GM12891 (cell line): ENCODE results near the gene DEFB119.
"Not testable (repeated sequence)": the region's sequence is repeated elsewhere in the genome, so short reads cannot be mapped to it uniquely, and the experiment has no call there.

Experiments
- DNase-seq: peaks from one replicate; pipeline ENCODE4 v3.0.0; 2011; ENCODE audit warnings: low spot score; ENCODE audit not compliant: insufficient read length
- FAIRE-seq: peaks from 2 replicates; lab custom pipeline; 2011; peaks lifted over from hg19 to GRCh38; lab: Jason Lieb, UNC
- PAX5 ChIP-seq: IDR thresholded peaks from 2 replicates; pipeline ENCODE4 v1.6.1; 2011; ENCODE audit warnings: low read length, moderate library complexity, mild to moderate bottlenecking; ENCODE audit not compliant: insufficient read depth, severe bottlenecking
- POLR2A ChIP-seq: IDR thresholded peaks from 2 replicates; pipeline ENCODE4 v1.6.1; 2011; ENCODE audit warnings: low read depth, low read length, control low read depth
- POLR2AphosphoS5 ChIP-seq: IDR thresholded peaks from 2 replicates; pipeline ENCODE4 v1.6.1; 2011; ENCODE audit warnings: low read depth, low read length, control low read depth
- POU2F2 ChIP-seq: IDR thresholded peaks from 2 replicates; pipeline ENCODE4 v1.6.1; 2011; ENCODE audit warnings: low read depth, mild to moderate bottlenecking, control low read depth, low read length, moderate library complexity
- SPI1 ChIP-seq: IDR thresholded peaks from 2 replicates; pipeline ENCODE4 v1.6.1; 2011; ENCODE audit warnings: low read depth, low read length, control low read depth
- TAF1 ChIP-seq: IDR thresholded peaks from 2 replicates; pipeline ENCODE4 v1.6.1; 2011; ENCODE audit warnings: low read depth, low read length, control low read depth

DEFB119 gene

GRCh38 chr20:31394900-31395299, 4.5 kb upstream of the DEFB119 start:
- no peak for FAIRE-seq
- TF ChIP-seq PAX5 (no peak), SPI1 (no peak), POU2F2 (no peak), POLR2A (no peak), TAF1 (no peak), POLR2AphosphoS5 (no peak)
- no peak for DNase-seq

- TF ChIP-seq POLR2A (no peak), SPI1 (no peak), PAX5 (no peak), POU2F2 (no peak), TAF1 (no peak), POLR2AphosphoS5 (no peak)
- DNase-seq: no peak
- FAIRE-seq: no peak
These were observed 2.4 kb upstream of the DEFB119 start for GRCh38 chr20:31392836-31393235.

GRCh38 chr20:31374346-31374745, 16.0 kb downstream of the DEFB119 start:
- no peak for FAIRE-seq
- DNase-seq: no peak
- TF ChIP-seq POU2F2: no peak
- TF ChIP-seq POLR2A: no peak
- no peak for TF ChIP-seq PAX5
- no peak for TF ChIP-seq POLR2AphosphoS5
- no peak for TF ChIP-seq TAF1
- no peak for TF ChIP-seq SPI1

GRCh38 chr20:31368301-31368700, 22.1 kb downstream of the DEFB119 start, which contains the start of gene DEFB118:
Gene DEFB118, plus strand, starts transcription at chr20:31368601. Its CDS starts 50 bp downstream, at chr20:31368651.
- TF ChIP-seq PAX5 (no peak), POU2F2 (no peak), TAF1 (no peak), POLR2A (no peak), POLR2AphosphoS5 (no peak), SPI1 (no peak)
- FAIRE-seq (no peak), DNase-seq (no peak)

GRCh38 chr20:31364272-31364671, 26.1 kb downstream of the DEFB119 start:
- not testable (repeated sequence) for DNase-seq, FAIRE-seq

- DNase-seq (no peak), FAIRE-seq (no peak)
- TF ChIP-seq POU2F2 (no peak), PAX5 (no peak), TAF1 (no peak), POLR2AphosphoS5 (no peak), POLR2A (no peak), SPI1 (no peak)
These were observed 27.1 kb downstream of the DEFB119 start for GRCh38 chr20:31363295-31363694.

GRCh38 chr20:31355981-31356380, 34.4 kb downstream of the DEFB119 start:
- FAIRE-seq (no peak), DNase-seq (no peak)
- TF ChIP-seq POLR2A (no peak), SPI1 (no peak)

GRCh38 chr20:31341470-31341869, 48.9 kb downstream of the DEFB119 start:
- no peak for DNase-seq
- FAIRE-seq: no peak
- TF ChIP-seq POLR2AphosphoS5 (no peak), POLR2A (no peak), TAF1 (no peak)

GRCh38 chr20:31330893-31331292, 59.5 kb downstream of the DEFB119 start:
- no peak for TF ChIP-seq POLR2AphosphoS5
- TF ChIP-seq POLR2A: no peak
- no peak for TF ChIP-seq PAX5
- TF ChIP-seq POU2F2: no peak
- no peak for TF ChIP-seq TAF1
- TF ChIP-seq SPI1: no peak
- DNase-seq: no peak
- no peak for FAIRE-seq
